ENCODE results near the gene RAD51B. TPM values are rescaled to one million over a fixed set of nuclear protein-coding genes. Genes with fewer than 3 reads are reported as not detected.

Gene RAD51B
- total RNA-seq, 1 experiment from 2014 or later, result 20.0 TPM

GRCh38 chr14:68375376-68375775 lies 555.8 kb downstream of the RAD51B start:
- no peak overlapping the region for H3K9ac ChIP-seq (ENCODE audit: low read length)
- H3K27ac ChIP-seq (ENCODE audit: low read depth, low read length), result no peak overlapping the region
- no peaks in the 10 kb centered on the region for H3K9me3 ChIP-seq (ENCODE audit: control insufficient read depth in 1 of 2, insufficient read depth in 1 of 2, low read depth in 1 of 2, low read length in 2 of 2)
- H3K4me3 ChIP-seq (replicated peaks in 1 of 2; ENCODE audit: low read depth in 1 of 2, low read length in 2 of 2), result no peak overlapping the region
- RAD21 ChIA-PET (ENCODE audit: low non-redundant PET in 1 of 2, low total read pairs in 2 of 2, uncharacterized antibody in 2 of 2, unreplicated experiment in 2 of 2), result no interaction called here
- no peaks in the 10 kb centered on the region for H3K36me3 ChIP-seq (ENCODE audit: control insufficient read depth in 1 of 2, insufficient read depth in 2 of 2, low read length in 2 of 2)
- intact Hi-C loops (cut with micrococcal nuclease), result no loop called here
- no TSS peak for BruUV-seq (replicated peaks)
- DNase-seq (ENCODE audit: low read depth, low spot score) (no peak), ATAC-seq (no peak)
- no peak overlapping the region for H3K4me2 ChIP-seq (ENCODE audit: low read length)
- no peak overlapping the region for H2AFZ ChIP-seq (ENCODE audit: low read depth, low read length, poor library complexity, severe bottlenecking)
- POLR2A ChIA-PET, result no interaction called here
- CTCF ChIA-PET, result no interaction called here
- no peaks in the 10 kb centered on the region for H3K27me3 ChIP-seq (ENCODE audit: insufficient read depth, low read length)
- peaks cover 6 to 17% of the 10 kb centered on the region in 2 experiments; a peak in 2 of 4 replicates for H3K4me1 ChIP-seq (ENCODE audit: control insufficient read depth in 1 of 2, insufficient read depth in 2 of 2, low read length in 2 of 2)
- no peaks in the 10 kb centered on the region for H4K20me1 ChIP-seq (ENCODE audit: insufficient read depth)
- no peaks in the 10 kb centered on the region for H3K9me2 ChIP-seq (ENCODE audit: insufficient read depth)
- TF ChIP-seq TCF7L2 (IDR thresholded peaks at IDR 0.05; ENCODE audit: borderline replicate concordance, extremely low read depth, insufficient read depth, insufficient read length) (no peak), ELF1 (IDR thresholded peaks at IDR 0.05; ENCODE audit: borderline replicate concordance, low read depth) (no peak), ZNF274 (IDR thresholded peaks at IDR 0.05; ENCODE audit: low read depth, low read length) (no peak), RAD21 (IDR thresholded peaks at IDR 0.05; ENCODE audit: low read depth) (no peak), SIN3A (IDR thresholded peaks at IDR 0.05; ENCODE audit: low read depth) (no peak), ZFX (IDR thresholded peaks at IDR 0.05) (no peak), CBX3 (IDR thresholded peaks at IDR 0.05; ENCODE audit: low read depth) (no peak), FOSL1 (IDR thresholded peaks at IDR 0.05; ENCODE audit: low read depth) (no peak), SP1 (IDR thresholded peaks at IDR 0.05; ENCODE audit: low read depth) (no peak)
- no peaks in the 10 kb centered on the region for H3K79me2 ChIP-seq (ENCODE audit: insufficient read depth, low read length)

DNA sequence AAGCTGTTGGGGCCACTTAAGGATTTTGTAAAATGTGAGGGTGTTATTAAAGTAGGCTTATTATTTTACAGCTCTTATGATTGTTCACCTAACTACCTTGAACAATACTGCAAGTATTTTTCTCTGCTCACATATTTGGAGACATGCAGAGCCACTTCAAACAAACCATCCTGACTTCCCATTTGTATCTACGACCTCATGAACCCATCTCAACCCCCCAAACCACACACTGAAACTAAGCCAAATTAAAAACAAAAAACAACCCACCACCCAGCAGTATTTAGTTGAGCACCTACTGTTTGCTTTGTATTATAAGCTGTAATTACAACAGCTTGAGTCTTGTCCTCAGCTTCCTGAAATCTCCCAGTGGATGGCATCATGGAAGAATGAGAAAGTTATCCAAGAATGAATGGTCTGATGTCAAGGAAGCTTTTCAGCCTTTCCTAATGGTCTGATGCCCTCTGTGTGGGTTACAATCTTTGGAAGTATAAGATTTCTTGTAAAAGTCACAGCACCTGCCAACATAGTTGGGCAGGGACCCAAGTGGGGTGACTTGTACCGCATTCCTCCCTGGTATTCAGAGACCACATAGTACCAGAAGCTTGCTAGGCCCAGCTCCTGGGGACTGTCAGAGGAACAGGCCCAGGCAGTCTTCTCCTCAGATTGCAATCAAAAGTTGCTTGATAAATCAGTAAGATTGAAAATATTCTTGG lies 556.6 kb downstream of the RAD51B start:
- no TSS peak for BruUV-seq (replicated peaks)
- no peaks in the 10 kb centered on the region for H3K79me2 ChIP-seq (ENCODE audit: insufficient read depth, low read length)
- ATAC-seq, result no peak
- H4K20me1 ChIP-seq (ENCODE audit: insufficient read depth), result no peaks in the 10 kb centered on the region
- no peak overlapping the region for H3K27ac ChIP-seq (ENCODE audit: low read depth, low read length)
- RAD21 ChIA-PET (ENCODE audit: low non-redundant PET in 1 of 2, low total read pairs in 2 of 2, uncharacterized antibody in 2 of 2, unreplicated experiment in 2 of 2), result no interaction called here
- H3K4me2 ChIP-seq (ENCODE audit: low read length), result no peak overlapping the region
- H3K9me3 ChIP-seq (ENCODE audit: control insufficient read depth in 1 of 2, insufficient read depth in 1 of 2, low read depth in 1 of 2, low read length in 2 of 2), result no peaks in the 10 kb centered on the region
- TF ChIP-seq POLR2AphosphoS5 (IDR thresholded peaks at IDR 0.05; ENCODE audit: low read depth, low read length) (no peak), CBX3 (IDR thresholded peaks at IDR 0.05; ENCODE audit: low read depth) (no peak), RAD21 (IDR thresholded peaks at IDR 0.05; ENCODE audit: low read depth) (no peak), ZFX (IDR thresholded peaks at IDR 0.05) (no peak), ELF1 (IDR thresholded peaks at IDR 0.05; ENCODE audit: borderline replicate concordance, low read depth) (no peak)
- POLR2A ChIA-PET, result interaction anchor here (0.8 kb wide), 1 partner anchor 417 kb away, joined by 3 read pairs; the partner anchor contains the start of gene ZFP36L1
- no peak for DNase-seq (ENCODE audit: low read depth, low spot score)
- no peaks in the 10 kb centered on the region for H3K36me3 ChIP-seq (ENCODE audit: control insufficient read depth in 1 of 2, insufficient read depth in 2 of 2, low read length in 2 of 2)
- no peaks in the 10 kb centered on the region for H3K27me3 ChIP-seq (ENCODE audit: insufficient read depth, low read length)
- CTCF ChIA-PET, result no interaction called here
- intact Hi-C loops (cut with micrococcal nuclease), result no loop called here
- no peak overlapping the region for H3K4me3 ChIP-seq (replicated peaks in 1 of 2; ENCODE audit: low read depth in 1 of 2, low read length in 2 of 2)
- H2AFZ ChIP-seq (ENCODE audit: low read depth, low read length, poor library complexity, severe bottlenecking), result no peak overlapping the region
- no peaks in the 10 kb centered on the region for H3K9me2 ChIP-seq (ENCODE audit: insufficient read depth)
- H3K4me1 ChIP-seq (ENCODE audit: control insufficient read depth in 1 of 2, insufficient read depth in 2 of 2, low read length in 2 of 2), result peaks cover 6 to 17% of the 10 kb centered on the region in 2 experiments; a peak in 2 of 4 replicates
- no peak overlapping the region for H3K9ac ChIP-seq (ENCODE audit: low read length)

Data from HCT116 (cell line).